ENCODE data around the gene DSCAM. TPM values are rescaled to one million over a fixed set of nuclear protein-coding genes. Genes with fewer than 3 reads are reported as not detected.

The DSCAM gene
- total RNA-seq, 4 donors from 2014 or later, result not detected

GRCh38 chr21:40754466-40754865 lies 92.5 kb downstream of the DSCAM start:
- TF ChIP-seq POLR2A (IDR thresholded peaks at IDR 0.05), result no peak
- no peak for TF ChIP-seq POLR2AphosphoS5 (IDR thresholded peaks at IDR 0.05)
- TF ChIP-seq EP300 (IDR thresholded peaks at IDR 0.05), result no peak
- TF ChIP-seq, protein P1, sequence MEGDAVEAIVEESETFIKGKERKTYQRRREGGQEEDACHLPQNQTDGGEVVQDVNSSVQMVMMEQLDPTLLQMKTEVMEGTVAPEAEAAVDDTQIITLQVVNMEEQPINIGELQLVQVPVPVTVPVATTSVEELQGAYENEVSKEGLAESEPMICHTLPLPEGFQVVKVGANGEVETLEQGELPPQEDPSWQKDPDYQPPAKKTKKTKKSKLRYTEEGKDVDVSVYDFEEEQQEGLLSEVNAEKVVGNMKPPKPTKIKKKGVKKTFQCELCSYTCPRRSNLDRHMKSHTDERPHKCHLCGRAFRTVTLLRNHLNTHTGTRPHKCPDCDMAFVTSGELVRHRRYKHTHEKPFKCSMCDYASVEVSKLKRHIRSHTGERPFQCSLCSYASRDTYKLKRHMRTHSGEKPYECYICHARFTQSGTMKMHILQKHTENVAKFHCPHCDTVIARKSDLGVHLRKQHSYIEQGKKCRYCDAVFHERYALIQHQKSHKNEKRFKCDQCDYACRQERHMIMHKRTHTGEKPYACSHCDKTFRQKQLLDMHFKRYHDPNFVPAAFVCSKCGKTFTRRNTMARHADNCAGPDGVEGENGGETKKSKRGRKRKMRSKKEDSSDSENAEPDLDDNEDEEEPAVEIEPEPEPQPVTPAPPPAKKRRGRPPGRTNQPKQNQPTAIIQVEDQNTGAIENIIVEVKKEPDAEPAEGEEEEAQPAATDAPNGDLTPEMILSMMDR (IDR thresholded peaks at IDR 0.05), result no peak
- Histone ChIP-seq H3K4me1 (no peaks in the 10 kb centered on the region), H3K9me3 (no peaks in the 10 kb centered on the region), H3K36me3 (no peaks in the 10 kb centered on the region), H3K4me3 (no peak overlapping the region), H3K27me3 (peaks cover 14% of the 10 kb centered on the region), H3K27ac (no peak overlapping the region)
- WGBS, 2 donors (ENCODE audit: low coverage in 1 of 2), result 70 to 100% methylated on average over 1 to 5 of the region's 5 CpGs
- ATAC-seq, result no peak

DNA sequence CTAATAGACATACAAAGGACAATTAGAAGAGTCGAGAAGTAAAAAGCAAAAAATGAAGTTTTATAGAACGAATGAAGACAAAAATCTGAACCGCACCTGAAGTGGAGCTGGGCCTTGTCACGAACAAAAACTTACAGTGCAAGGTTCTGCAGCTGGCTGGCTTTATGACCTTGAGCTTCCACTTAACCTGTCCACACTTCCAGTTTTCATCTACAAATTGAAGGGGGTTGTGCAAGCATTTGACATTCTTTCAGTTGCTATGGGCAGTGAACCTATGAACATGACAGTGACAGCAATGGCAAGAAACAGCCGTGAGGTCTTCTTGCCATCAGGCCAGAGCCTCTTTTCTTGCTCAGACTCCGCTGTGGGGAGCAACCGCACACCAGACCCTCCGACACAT lies 93.2 kb downstream of the DSCAM start:
- Histone ChIP-seq H3K36me3 (no peaks in the 10 kb centered on the region), H3K27me3 (peaks cover 9% of the 10 kb centered on the region), H3K4me3 (no peak overlapping the region), H3K4me1 (no peaks in the 10 kb centered on the region), H3K9me3 (no peaks in the 10 kb centered on the region), H3K27ac (no peak overlapping the region)
- TF ChIP-seq POLR2A (IDR thresholded peaks at IDR 0.05) (no peak), EP300 (IDR thresholded peaks at IDR 0.05) (no peak), POLR2AphosphoS5 (IDR thresholded peaks at IDR 0.05) (no peak)
- TF ChIP-seq, protein P1 (IDR thresholded peaks at IDR 0.05), result no peak
- ATAC-seq, result no peak
- 92% methylated on average over 8 of the region's 8 CpGs for WGBS, 2 donors (ENCODE audit: low coverage in 1 of 2)

- Histone ChIP-seq H3K9me3 (no peaks in the 10 kb centered on the region), H3K36me3 (no peaks in the 10 kb centered on the region), H3K4me1 (no peaks in the 10 kb centered on the region), H3K27me3 (peaks cover 9% of the 10 kb centered on the region), H3K4me3 (no peak overlapping the region), H3K27ac (no peak overlapping the region)
- 0% methylated on average over 1 of the region's 2 CpGs; no CpG with 5 or more reads in 1 of the 2 donors for WGBS, 2 donors (ENCODE audit: low coverage in 1 of 2)
- TF ChIP-seq EP300 (IDR thresholded peaks at IDR 0.05) (no peak), POLR2AphosphoS5 (IDR thresholded peaks at IDR 0.05) (no peak), POLR2A (IDR thresholded peaks at IDR 0.05) (no peak)
- TF ChIP-seq, protein P1 (IDR thresholded peaks at IDR 0.05), result no peak
- ATAC-seq, result no peak
Observed at GRCh38 chr21:40752125-40752524, 94.8 kb downstream of the DSCAM start.

- Histone ChIP-seq H3K36me3 (no peaks in the 10 kb centered on the region), H3K9me3 (no peaks in the 10 kb centered on the region), H3K4me3 (no peak overlapping the region), H3K27ac (no peak overlapping the region), H3K27me3 (peaks cover 9% of the 10 kb centered on the region), H3K4me1 (no peaks in the 10 kb centered on the region)
- 71 to 100% methylated on average over 3 of the region's 3 CpGs for WGBS, 2 donors (ENCODE audit: low coverage in 1 of 2)
- ATAC-seq, result no peak
- TF ChIP-seq POLR2AphosphoS5 (IDR thresholded peaks at IDR 0.05) (no peak), EP300 (IDR thresholded peaks at IDR 0.05) (no peak), POLR2A (IDR thresholded peaks at IDR 0.05) (no peak)
- TF ChIP-seq, protein P1 (IDR thresholded peaks at IDR 0.05), result no peak
Observed at GRCh38 chr21:40751221-40751620, 95.7 kb downstream of the DSCAM start.

DNA sequence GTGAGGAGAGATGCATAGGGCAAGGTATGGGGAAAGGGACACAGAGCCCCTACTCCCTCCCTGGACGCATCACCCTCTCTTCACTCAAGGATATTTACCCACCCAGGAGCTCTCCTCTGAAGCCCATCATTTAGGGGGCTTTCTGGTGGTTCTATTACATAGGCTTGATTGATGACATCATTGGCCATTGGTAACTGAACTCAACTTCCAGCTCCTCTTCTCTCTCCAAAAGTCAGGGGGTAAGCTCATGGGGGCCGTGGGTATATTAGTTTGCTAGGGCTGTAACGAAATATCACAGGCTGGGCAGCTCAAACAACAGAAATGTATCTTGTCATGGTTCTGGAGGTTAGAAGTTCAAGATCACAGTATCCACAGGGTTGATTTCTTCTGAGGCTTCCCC lies 110.8 kb downstream of the DSCAM start:
- no peak for TF ChIP-seq EP300 (IDR thresholded peaks at IDR 0.05)
- Histone ChIP-seq H3K4me3 (no peak overlapping the region), H3K27me3 (peaks cover 29% of the 10 kb centered on the region), H3K4me1 (no peaks in the 10 kb centered on the region), H3K9me3 (no peaks in the 10 kb centered on the region), H3K27ac (no peak overlapping the region), H3K36me3 (no peaks in the 10 kb centered on the region)
- no peak for ATAC-seq
- WGBS, 2 donors (ENCODE audit: low coverage in 1 of 2), result 63% methylated on average over 3 of the region's 3 CpGs; no CpG with 5 or more reads in 1 of the 2 donors

All from gastroesophageal sphincter (tissue), 4 donors.